Hypothalamus (tissue), 51 donors: ENCODE measurements around the gene PCNA.
"Not testable (repeated sequence)": the region's sequence is repeated elsewhere in the genome, so short reads cannot be mapped to it uniquely, and the experiment has no call there.

Experiments used
- DNase-seq, 51 donors: peaks; one replicate each; lab custom pipeline; 2025; lab: John Stamatoyannopoulos, UW

The PCNA gene

DNA sequence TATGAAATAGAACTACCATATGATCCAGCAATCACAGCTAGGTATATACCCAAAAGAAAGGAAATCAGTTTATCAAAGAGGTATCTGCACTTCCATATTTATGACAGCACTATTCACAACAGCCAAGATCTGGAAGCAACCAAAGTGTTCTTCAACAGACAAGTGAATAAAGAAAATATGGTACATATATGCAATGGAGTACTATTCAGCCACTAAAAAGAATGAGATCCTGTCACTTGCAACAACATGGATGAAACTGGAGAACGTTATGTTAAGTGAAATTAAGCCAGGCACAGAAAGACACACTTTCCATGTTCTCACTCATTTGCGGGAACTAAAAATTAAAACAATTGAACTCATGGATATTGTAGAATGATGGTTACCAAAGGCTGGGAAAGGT lies 15.3 kb downstream of the PCNA start:
- no peak for DNase-seq

DNA sequence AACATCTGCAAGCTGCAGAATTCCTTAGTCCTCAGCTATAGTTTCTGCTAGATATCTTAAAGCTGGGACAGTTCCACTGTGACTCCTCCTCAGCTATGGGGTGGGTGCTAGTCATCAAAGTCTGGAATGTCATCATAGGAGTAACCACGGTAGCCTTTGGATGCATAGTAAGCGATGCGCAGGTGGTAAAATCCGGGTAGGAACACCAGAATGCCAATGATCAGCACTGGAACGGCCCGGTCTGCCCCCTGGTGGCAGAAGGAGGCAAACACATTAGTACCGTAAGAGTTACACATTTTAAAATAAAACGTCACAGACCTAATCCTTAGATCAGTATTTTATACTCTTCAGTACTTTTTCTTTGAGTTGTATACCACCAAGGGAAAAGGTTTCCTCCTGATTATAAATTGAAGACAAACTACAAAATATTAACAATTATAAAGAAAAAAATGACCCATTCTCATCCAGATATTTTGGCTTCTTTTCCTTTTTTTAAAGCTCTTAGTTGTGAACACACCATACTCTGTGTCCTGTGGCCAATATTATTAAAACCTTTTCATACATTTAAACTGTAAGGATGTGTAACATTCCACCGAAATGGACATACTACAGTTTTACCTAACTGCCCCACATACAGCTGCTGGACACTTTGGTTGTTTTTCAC lies 18.9 kb downstream of the PCNA start:
- DNase-seq = peak in 45 of 51 donors; percentile 6 to 87 (median 51)

DNA sequence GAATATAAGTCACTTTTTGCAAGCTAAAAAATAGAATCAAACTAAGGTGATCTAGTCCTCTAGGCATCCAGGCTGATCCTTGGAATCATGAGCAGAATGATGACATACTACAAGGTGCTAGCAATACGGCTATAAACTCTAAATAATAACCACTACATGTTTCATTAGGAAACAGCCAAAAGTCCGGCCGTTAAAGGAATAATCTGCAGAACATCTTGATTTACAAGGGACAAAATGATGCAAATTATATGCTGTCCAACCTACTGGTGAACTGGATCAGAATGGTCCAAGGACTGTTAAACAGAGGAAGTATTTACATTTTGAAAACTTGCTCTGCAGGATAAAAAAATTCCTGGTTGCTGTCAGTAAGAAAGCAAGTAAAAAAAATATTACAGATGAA lies 19.8 kb downstream of the PCNA start:
- not testable (repeated sequence) for DNase-seq

DNA sequence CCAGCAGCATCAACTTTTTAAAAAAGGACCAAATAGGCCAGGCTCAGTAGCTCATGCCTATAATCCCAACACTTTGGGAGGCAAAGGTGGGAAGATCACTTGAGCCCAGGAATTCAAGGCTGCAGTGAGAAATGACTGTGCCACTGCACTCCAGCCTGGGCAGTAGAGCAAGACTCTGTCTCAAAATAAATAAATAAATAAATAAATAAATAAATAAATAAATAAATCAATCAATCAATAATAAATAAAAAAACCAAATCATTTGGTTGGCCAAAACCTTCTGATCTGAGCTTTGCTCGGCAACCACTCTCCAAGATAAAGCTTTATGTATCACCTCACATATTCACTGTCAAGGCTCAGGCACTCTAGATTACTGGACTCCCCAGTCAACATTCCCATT lies 20.7 kb downstream of the PCNA start:
- DNase-seq = not testable (repeated sequence)

DNA sequence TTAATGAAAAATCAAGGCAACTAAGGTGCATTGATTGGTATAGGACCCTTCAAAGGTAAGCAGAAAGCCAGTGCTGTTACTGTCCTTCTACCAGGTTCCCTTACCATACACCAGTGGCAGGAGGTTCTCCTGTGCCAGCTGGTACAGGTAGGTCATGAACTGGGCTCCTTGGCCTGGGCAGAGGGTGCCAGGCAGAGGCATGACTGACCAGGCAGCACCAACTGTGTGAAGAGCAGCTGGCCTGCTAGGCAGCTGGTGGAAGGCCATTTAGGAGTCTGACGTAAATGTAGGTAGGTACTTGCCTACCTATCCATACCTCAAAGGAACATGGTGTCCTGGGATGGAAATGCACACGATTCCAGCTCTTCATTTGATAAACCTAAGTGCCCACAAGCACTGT lies 23.3 kb downstream of the PCNA start:
- no peak for DNase-seq

DNA sequence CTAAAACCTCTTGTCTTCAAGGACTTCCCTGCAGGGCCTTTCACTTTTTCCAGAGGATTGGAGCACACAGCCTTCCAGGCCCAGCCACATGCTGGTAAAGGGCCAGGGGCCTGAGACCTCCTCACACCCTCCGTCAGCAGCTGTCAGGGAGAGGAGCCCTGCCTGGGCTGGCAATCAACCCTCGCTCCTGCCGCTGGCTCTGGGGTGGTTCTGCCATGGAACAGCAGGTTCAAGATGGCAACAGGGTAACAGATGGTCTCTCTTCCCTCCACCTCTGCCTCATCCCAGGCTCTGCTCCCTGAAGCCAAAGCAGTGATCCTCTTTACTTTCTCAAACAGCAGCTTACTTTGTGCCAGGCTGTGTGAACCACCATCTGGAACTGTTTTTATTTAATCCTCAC lies 23.8 kb downstream of the PCNA start:
- no peak for DNase-seq

DNA sequence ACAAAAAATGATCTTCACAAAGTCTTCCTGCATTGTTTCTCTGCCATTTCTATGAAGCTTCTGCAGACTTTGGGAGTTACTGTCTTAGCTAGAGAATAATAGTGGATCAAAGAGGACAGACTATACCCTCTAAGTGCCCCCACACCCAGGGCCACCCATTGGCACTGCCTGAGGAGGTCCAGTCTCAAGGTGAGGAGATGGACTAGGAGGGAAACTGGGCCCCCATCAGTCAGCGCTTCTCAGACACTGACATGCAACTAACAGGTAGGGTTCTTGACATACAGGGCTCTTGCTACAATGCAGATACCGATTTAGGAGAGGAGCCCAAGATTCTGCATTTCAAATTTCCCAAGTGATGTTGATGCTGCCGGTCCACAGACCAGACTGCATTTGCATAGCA lies 24.3 kb downstream of the PCNA start:
- DNase-seq = no peak

DNA sequence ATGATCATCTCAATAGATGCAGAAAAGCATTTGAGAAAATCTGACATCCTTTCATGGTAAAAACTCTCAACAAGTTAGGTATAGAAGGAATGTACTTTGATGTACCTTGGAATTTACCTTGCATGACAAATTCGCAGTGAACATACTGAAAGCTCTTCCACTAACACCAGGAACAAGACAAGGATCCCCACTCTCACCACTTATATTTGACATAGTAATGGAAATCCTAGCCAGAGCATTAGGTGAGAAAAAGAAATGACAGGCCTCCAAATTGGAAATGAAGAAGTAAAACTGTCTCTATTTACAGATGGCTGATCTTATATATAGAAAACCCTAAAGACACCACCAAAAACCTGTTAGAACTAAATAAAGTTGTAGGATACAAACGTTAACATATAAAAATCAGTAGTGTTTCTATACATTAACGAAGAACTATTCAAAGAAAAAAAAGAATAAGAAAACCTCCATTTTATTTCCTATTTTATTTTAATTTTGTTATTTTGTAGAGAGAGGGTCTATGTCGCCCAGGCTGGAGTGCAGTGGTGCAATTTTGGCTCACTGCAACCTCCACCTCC lies 26.9 kb downstream of the PCNA start:
- DNase-seq = no peak

DNA sequence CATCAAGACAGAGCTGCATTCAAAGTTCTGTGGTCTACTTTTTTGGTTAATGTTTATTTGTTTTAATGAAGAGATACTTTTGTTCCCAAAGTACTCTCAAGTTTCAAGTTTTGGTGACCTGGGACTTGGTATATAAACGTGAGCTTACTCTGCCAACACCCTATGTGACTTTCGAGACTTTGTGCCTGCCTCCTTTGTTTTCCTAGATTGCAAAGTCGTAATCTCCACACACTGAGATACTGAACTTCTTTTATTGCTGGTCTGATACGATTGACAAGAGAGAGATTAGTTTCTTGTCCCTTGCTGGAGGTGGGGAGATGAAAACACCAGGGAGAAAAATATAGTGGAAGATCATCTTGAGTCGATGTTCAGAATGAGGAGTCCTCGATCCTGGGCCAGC lies 27.9 kb downstream of the PCNA start:
- DNase-seq = no peak

DNA sequence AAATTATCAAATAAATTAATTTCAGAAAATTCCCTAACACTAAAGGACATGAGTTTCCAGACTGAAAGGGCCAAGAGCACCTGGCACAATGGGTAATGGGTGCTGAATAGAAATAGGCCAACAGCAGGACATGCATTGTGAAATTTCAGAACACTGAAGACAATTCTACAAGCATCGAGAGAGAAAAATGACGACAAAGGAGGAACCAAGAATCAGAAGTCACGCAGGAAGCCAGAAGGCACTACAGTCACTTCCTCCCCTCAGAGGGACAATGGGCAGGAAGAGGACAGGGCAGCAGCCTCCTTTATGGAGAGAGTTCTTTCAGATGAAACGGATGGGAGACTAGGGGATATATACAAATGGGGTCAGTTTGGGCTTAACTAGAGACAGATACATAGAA lies 29.6 kb downstream of the PCNA start:
- DNase-seq = peak in 5 of 51 donors; percentile 3 to 31 (median 12)

DNA sequence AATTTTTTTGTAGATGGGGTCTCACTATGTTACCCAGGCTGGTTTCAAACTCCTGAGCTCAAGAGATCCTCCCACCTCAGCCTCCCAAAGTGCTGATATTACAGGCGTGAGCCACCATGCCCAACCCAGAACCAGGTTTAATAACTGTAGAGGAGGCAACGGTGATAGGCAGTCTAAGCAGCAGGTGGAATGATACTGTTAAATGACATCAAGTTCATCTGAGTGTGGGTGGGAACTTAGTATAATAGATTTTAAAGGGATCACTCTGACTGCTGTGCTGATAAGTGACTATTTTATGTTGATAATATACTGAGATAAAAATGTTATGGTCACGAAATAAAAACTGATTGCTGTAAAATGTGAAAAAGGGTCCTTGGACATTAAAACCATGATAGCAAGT lies 31.1 kb downstream of the PCNA start:
- DNase-seq = no peak

DNA sequence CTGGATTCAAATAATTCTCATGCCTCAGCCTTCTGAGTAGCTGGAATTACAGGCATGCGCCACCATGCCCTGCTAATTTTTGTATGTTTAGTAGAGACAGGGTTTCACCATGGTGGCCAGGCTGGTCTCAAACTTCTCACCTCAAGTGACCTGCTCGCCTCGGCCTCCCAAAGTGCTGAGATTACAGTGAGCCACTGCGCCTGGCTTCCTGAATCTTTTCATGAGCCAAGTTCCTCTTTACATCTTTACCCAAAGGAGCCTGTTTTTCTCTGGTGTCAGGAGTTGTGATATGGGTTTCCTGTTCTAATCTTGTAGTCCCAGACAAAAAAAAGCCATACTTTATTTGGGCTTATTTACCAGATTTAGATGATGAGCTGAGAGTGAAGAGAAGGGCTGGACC lies 34.4 kb downstream of the PCNA start:
- DNase-seq = peak in 3 of 51 donors; percentile 8 to 17 (median 11)

DNA sequence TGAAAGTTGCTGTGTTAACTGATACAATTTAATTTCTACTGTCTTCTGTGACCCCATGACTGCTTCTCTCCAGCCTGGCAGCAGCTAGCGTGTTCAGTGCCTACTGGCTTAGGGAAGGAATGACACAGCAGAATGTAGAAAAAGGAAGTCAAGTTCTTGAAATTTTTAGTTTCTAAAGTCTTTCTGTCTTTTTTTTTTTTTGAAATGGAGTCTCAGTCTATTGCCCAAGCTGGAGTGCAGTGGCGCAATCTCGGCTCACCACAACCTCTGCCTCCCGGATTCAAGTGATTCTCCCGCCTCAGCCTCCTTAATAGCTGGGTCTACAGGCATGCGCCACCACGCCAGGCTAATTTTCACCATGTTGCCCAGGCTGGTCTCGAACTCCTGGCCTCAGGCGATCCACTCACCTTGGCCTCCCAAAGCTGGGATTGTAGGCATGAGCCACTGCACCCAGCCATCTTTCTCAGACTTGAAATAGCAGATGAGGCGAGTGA lies 39.3 kb downstream of the PCNA start:
- peak in 12 of 51 donors; percentile 8 to 65 (median 15) for DNase-seq

DNA sequence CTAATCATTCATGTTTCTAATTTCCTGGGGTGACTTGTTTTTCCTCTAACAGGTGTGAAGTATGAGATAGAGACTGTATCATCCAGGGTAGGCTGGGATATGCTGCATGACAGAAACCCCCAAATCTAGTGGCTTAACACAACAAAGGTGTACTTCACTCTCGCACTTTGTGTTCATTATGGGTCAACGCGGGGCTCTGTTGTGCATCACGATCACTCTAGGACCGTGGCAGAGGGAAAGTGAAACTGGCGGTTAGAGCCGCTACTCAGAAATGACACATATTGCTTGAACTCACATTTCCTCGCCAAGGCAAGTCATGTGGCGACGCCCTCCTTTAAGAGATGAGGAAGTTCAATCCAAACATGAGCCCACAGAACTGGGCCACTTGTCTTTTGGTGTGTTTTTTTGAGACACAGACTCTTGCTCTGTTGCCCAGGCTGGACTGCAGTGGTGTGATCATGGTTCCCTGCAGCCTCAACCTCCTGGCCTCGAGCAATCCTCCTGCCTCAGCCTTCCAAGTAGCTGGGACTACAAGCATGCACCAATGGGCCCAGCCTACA lies 41.3 kb downstream of the PCNA start:
- peak in 17 of 51 donors; percentile 9 to 51 (median 21) for DNase-seq

DNA sequence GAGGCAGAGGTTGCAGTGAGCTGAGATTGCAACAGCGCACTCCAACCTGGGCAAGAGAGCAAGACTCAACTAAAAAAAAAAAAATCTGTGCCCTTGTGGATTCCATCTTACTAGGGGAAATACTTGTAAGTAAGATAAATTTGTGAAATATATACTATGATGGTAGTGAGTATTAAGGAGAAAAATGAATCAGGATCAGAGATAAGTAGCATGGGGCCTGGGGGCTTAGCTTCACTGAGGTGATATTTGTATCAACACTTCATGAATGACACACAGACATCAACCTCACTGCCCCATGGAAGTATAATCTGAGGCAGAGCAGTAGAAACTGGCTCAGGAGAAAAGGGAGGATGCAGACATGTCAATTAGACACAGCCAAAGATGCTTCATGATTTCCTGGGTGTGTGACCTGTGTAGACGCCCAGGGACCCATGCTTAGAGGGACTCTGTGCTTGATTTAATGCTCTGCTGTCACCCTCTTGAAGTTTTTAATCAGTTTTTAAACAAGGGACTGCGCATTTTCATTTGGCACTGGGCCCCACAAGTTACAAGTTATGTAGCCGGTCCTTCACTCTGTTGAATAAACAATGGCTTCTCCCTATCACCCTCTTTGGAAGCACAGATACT lies 41.9 kb downstream of the PCNA start:
- no peak for DNase-seq

DNA sequence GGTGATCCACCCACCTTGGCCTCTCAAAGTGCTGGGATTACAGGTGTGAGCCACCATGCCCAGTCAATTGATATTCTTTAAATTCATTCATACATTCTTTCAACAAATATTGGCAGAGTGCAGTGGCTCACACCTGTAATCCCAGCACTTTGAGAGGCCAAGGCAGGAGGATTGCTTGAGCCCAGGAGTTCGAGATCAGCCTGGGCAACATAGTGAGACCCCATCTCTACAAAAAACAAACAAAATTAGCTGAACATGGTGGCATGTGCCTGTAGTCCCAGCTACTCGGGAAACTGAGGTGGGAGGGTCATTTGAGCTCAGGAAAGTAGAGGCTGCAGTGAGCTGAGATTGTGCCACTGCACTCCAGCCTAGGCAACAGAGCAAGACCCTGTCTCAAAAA lies 42.8 kb downstream of the PCNA start:
- not testable (repeated sequence) for DNase-seq

DNA sequence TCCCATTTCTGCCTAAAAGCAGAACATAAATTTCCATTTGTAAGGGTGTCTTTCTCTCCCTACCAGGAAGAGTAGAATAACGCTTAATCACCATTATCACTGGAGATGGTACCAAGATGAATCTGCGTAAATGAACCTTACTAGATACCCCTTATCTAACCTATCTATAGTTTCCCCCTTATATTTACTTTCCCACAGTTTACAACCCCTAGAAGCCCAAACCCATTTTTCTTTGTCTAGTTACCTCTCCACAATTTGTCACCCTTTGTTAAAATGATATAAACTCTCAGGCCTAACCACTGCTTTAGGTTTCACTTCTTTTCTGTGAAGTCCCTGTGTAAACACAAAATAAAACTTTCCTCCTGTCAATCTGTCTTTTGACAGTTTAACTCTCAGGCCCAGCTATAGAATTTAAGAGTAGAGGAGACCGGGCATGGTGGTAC lies 45.5 kb downstream of the PCNA start:
- DNase-seq = no peak

DNA sequence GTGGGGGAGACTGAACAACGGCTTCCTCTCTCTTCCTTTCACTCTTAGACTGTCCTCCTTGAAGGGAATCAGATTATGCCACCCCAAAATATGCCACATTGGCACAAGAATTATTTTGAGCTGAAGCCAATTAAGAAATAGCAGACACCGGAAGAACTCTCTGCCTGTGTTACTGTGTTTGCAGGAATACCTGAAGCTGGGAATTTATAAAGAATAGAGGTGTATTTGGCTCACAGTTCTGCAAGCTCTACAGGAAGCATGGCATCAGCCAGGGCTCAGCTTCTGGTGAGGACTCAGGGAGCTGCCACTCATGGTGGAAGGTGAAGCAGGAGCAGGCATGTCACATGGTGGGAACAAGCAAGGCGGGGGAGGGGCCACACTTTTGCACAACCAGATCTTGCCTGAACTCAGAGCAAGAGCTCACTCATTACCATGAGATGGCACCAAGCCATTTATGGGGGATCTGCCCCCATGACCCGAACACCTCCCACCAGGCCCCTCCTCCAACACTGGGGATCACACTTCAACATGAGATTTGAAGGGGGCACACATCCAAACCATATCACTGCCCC lies 46.0 kb downstream of the PCNA start:
- DNase-seq = no peak

DNA sequence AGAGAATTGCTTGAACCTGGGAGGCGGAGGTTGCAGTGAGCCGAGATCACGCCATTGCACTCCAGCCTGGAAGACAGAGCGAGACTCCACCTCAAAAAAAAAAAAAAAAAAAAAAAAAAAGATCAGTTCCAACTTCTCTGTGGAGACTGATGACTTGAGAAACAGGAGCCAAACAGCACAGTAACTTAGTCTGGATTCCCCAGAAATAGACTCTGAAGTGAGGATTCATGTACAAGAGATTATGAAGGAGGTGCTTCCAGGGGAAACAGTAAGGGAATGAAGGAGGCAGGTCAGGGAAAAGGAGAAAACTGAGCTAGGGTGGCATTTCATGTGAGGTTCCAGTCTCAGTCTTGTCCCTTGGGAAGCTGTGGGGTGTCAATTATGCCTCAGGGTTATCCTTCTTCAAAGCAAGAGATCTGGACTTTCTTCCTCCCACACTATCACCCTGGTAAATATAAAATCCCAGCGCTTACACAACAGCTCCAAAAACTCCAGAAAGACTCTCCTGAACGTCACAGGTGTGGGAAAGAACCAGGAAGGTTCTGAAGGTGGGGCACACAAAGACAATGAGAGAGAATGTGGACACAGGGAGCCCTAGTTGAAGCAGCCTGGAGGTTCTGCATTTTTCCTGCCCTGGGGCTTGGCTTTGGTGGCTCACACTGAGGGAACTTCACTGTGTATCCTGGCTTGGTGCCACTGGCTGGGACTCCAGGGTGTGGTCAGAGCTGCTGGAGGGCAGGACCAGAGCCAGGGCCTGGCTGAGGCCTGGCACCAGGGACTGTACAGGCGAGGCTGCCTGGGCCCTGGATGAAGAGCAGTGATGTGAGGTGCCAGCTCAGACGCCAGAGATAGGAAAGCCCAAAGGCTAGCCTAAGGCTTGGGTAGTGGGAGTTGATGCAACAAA lies 46.8 kb downstream of the PCNA start:
- peak in 33 of 51 donors; percentile 6 to 69 (median 41) for DNase-seq

DNA sequence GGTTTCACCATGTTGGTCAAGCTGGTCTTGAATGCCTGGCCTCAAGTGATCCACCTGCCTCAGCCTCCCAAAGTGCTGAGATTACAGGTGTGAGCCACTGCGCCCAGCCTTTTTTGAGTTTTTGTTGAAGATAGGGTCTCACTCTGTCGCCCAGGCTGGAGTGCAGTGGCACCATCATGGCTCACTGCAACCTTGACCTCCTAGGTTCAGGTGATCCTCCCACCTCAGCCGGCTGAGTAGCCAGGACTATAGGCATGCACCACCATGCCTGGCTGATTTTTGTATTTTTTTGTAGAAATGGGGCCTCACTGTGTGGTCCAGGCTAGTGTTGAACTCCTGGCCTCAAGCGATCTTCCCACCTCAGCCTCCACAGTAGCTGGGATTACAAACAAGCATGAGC lies 47.8 kb downstream of the PCNA start:
- DNase-seq = not testable (repeated sequence)
